T-helper 1 cell (primary cell): ENCODE data around the gene COL13A1.

Source experiments
- DNase-seq, 5 donors: peaks; one replicate each; pipeline ENCODE4 v3.0.0-alpha.2; 2012 to 2020

Gene COL13A1

GRCh38 chr10:69892406-69892805 is 90.7 kb downstream of the COL13A1 start:
- DNase-seq = no peak

GRCh38 chr10:69892816-69893215 is 91.1 kb downstream of the COL13A1 start:
- no peak for DNase-seq

- no peak for DNase-seq
These were observed 91.7 kb downstream of the COL13A1 start for GRCh38 chr10:69893271-69893900.

GRCh38 chr10:69894156-69894555 is 92.5 kb downstream of the COL13A1 start:
- DNase-seq = no peak

GRCh38 chr10:69895759-69896158 is 94.1 kb downstream of the COL13A1 start:
- DNase-seq = no peak

GRCh38 chr10:69896606-69897231 is 95.0 kb downstream of the COL13A1 start:
- no peak for DNase-seq

GRCh38 chr10:69897432-69897831 is 95.7 kb downstream of the COL13A1 start:
- no peak for DNase-seq

GRCh38 chr10:69897999-69898398 is 96.3 kb downstream of the COL13A1 start:
- no peak for DNase-seq

- no peak for DNase-seq
These were observed 96.8 kb downstream of the COL13A1 start for GRCh38 chr10:69898524-69898923.

GRCh38 chr10:69898941-69899340 is 97.2 kb downstream of the COL13A1 start:
- no peak for DNase-seq

GRCh38 chr10:69899727-69900595 is 98.3 kb downstream of the COL13A1 start:
- no peak for DNase-seq

- no peak for DNase-seq
These were observed 99.3 kb downstream of the COL13A1 start for GRCh38 chr10:69901022-69901421.

- DNase-seq = no peak
These were observed 100.2 kb downstream of the COL13A1 start for GRCh38 chr10:69901628-69902505.

GRCh38 chr10:69902835-69903535 is 101.3 kb downstream of the COL13A1 start:
- no peak for DNase-seq

- DNase-seq = no peak
These were observed 102.8 kb downstream of the COL13A1 start for GRCh38 chr10:69904533-69904932.

- DNase-seq = no peak
These were observed 104.7 kb downstream of the COL13A1 start for GRCh38 chr10:69906425-69906824.

- no peak for DNase-seq
These were observed 105.8 kb downstream of the COL13A1 start for GRCh38 chr10:69907517-69907916.

GRCh38 chr10:69908124-69908523 is 106.4 kb downstream of the COL13A1 start:
- DNase-seq = no peak

- no peak for DNase-seq
These were observed 108.9 kb downstream of the COL13A1 start for GRCh38 chr10:69910561-69910960.

GRCh38 chr10:69911613-69912528 is 110.2 kb downstream of the COL13A1 start:
- DNase-seq = no peak

GRCh38 chr10:69912589-69912988 is 110.9 kb downstream of the COL13A1 start:
- no peak for DNase-seq
